ENCODE results near the gene ABHD12.

Gene ABHD12

DNA sequence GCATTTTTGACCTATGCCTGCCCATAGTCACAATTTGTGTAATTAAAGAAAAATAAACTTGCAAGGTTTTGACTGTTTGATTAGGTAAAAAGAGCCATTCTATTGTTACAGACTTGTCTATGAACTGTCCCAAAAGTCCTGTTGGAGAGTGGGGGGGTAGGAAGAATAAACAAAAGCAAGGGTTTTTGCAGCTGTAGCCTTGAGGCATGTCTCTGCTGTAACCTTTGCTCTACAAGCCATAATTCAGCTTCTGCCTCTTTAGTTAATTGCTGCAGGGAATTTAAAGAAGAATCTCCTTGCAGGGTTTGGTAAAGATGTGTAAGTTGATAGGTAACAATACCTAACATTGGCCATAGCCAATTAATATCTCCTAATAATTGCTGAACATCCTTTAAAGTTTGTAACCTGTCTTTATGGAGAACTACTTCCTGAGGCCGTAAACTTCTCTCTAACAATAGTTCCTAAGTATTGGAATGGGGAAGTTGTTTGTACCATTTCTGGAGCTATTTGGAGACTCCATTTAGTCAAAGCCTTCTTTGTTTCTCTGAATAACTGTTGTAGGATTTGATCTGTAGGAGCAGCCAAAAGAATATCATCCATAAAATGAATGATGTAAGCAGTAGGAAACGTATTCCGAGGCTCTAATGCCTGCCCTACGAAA is 7.9 kb upstream of the ABHD12 start:
- Histone ChIP-seq H3K36me3 (ENCODE audit: low read length) (no peaks in the 10 kb centered on the region), H3K4me2 (ENCODE audit: low read depth, low read length, poor library complexity, severe bottlenecking) (no peak overlapping the region), H3K27me3 (ENCODE audit: low read length) (no peaks in the 10 kb centered on the region), H3F3A (ENCODE audit: insufficient read depth) (no peaks in the 10 kb centered on the region), H3K9ac (ENCODE audit: low read length) (no peak overlapping the region), H3K79me2 (ENCODE audit: insufficient read depth, low read length) (no peaks in the 10 kb centered on the region), H3K9me2 (replicated peaks; ENCODE audit: insufficient read depth, low read length) (no peaks in the 10 kb centered on the region), H3K27ac (ENCODE audit: low read depth, low read length) (no peak overlapping the region), H3K4me3 (ENCODE audit: insufficient read depth, low read length, poor library complexity, severe bottlenecking) (no peak overlapping the region), H2AFZ (ENCODE audit: low read depth, low read length, severe bottlenecking) (no peak overlapping the region), H4K20me1 (ENCODE audit: low read depth, low read length) (no peaks in the 10 kb centered on the region), H3K9me3 (ENCODE audit: insufficient read depth, low read length) (peaks cover 13% of the 10 kb centered on the region; the same call in 1 of the 2 replicates)
- TF ChIP-seq EZH2phosphoT487 (conservative IDR thresholded peaks at IDR 0.05; ENCODE audit: low read length) = no peak
- TF ChIP-seq, protein P1, sequence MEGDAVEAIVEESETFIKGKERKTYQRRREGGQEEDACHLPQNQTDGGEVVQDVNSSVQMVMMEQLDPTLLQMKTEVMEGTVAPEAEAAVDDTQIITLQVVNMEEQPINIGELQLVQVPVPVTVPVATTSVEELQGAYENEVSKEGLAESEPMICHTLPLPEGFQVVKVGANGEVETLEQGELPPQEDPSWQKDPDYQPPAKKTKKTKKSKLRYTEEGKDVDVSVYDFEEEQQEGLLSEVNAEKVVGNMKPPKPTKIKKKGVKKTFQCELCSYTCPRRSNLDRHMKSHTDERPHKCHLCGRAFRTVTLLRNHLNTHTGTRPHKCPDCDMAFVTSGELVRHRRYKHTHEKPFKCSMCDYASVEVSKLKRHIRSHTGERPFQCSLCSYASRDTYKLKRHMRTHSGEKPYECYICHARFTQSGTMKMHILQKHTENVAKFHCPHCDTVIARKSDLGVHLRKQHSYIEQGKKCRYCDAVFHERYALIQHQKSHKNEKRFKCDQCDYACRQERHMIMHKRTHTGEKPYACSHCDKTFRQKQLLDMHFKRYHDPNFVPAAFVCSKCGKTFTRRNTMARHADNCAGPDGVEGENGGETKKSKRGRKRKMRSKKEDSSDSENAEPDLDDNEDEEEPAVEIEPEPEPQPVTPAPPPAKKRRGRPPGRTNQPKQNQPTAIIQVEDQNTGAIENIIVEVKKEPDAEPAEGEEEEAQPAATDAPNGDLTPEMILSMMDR (IDR thresholded peaks at IDR 0.05; ENCODE audit: insufficient read depth, low read length, poor library complexity, severe bottlenecking) = no peak

DNA sequence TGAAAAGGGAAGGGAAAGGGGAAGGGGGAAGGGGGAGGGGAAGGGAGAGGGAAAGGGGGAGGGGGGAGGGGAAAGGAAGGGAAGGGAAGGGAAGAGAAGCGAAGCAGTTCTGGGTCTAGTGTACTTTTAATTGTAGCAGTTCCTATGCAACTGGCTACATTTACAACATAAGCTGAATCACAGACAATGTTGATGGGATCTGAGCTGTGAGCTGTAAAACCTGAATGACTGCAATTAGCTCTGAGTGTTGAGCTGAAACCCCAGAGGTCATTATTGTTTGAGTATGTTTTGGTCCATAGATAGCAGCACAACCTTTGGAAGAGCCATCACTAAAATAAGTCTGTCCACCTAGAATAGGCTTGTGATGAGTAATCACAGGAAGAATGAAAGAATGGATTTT is 7.2 kb upstream of the ABHD12 start:
- H3F3A ChIP-seq (ENCODE audit: insufficient read depth) = no peaks in the 10 kb centered on the region
- no peak overlapping the region for H3K27ac ChIP-seq (ENCODE audit: low read depth, low read length)
- TF ChIP-seq EZH2phosphoT487 (conservative IDR thresholded peaks at IDR 0.05; ENCODE audit: low read length) = no peak
- TF ChIP-seq, protein P1 (IDR thresholded peaks at IDR 0.05; ENCODE audit: insufficient read depth, low read length, poor library complexity, severe bottlenecking) = no peak
- H3K9me3 ChIP-seq (ENCODE audit: insufficient read depth, low read length) = peaks cover 6% of the 10 kb centered on the region; the same call in 1 of the 2 replicates
- H3K4me2 ChIP-seq (ENCODE audit: low read depth, low read length, poor library complexity, severe bottlenecking) = no peak overlapping the region
- no peaks in the 10 kb centered on the region for H4K20me1 ChIP-seq (ENCODE audit: low read depth, low read length)
- no peak overlapping the region for H3K9ac ChIP-seq (ENCODE audit: low read length)
- H3K36me3 ChIP-seq (ENCODE audit: low read length) = no peaks in the 10 kb centered on the region
- H3K9me2 ChIP-seq (replicated peaks; ENCODE audit: insufficient read depth, low read length) = no peaks in the 10 kb centered on the region
- H3K79me2 ChIP-seq (ENCODE audit: insufficient read depth, low read length) = no peaks in the 10 kb centered on the region
- H3K4me3 ChIP-seq (ENCODE audit: insufficient read depth, low read length, poor library complexity, severe bottlenecking) = no peak overlapping the region
- H2AFZ ChIP-seq (ENCODE audit: low read depth, low read length, severe bottlenecking) = no peak overlapping the region
- no peaks in the 10 kb centered on the region for H3K27me3 ChIP-seq (ENCODE audit: low read length)

DNA sequence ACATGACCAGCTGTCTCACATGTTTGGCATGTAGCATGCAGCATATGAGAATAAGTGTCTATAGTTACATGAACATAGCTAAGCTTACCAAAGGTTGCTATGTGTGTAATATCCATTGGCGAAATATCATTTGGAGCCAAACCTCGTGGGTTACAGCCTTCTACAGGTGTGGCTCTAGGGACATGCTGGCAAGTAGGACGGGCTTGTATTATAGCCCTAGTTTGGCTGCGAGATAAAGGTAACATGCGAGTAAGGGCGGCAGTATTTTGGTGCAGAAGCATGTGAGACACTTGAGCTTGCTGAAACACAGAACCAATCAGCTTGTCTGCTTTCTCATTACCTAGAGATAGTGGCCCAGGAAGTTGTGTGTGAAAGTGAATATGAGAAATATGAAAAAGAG is 6.5 kb upstream of the ABHD12 start:
- H3K36me3 ChIP-seq (ENCODE audit: low read length) = no peaks in the 10 kb centered on the region
- H3K9ac ChIP-seq (ENCODE audit: low read length) = no peak overlapping the region
- H3K9me2 ChIP-seq (replicated peaks; ENCODE audit: insufficient read depth, low read length) = no peaks in the 10 kb centered on the region
- no peak overlapping the region for H3K4me3 ChIP-seq (ENCODE audit: insufficient read depth, low read length, poor library complexity, severe bottlenecking)
- H3F3A ChIP-seq (ENCODE audit: insufficient read depth) = no peaks in the 10 kb centered on the region
- H3K79me2 ChIP-seq (ENCODE audit: insufficient read depth, low read length) = no peaks in the 10 kb centered on the region
- no peaks in the 10 kb centered on the region for H4K20me1 ChIP-seq (ENCODE audit: low read depth, low read length)
- H3K27ac ChIP-seq (ENCODE audit: low read depth, low read length) = no peak overlapping the region
- no peak overlapping the region for H2AFZ ChIP-seq (ENCODE audit: low read depth, low read length, severe bottlenecking)
- TF ChIP-seq, protein P1 (IDR thresholded peaks at IDR 0.05; ENCODE audit: insufficient read depth, low read length, poor library complexity, severe bottlenecking) = no peak
- no peak for TF ChIP-seq EZH2phosphoT487 (conservative IDR thresholded peaks at IDR 0.05; ENCODE audit: low read length)
- H3K4me2 ChIP-seq (ENCODE audit: low read depth, low read length, poor library complexity, severe bottlenecking) = no peak overlapping the region
- no peaks in the 10 kb centered on the region for H3K27me3 ChIP-seq (ENCODE audit: low read length)
- H3K9me3 ChIP-seq (ENCODE audit: insufficient read depth, low read length) = no peaks in the 10 kb centered on the region

All from SU-DHL-6 (cell line).